Measurements from ENCODE around the gene ST6GALNAC3. TPM values are rescaled to one million over a fixed set of nuclear protein-coding genes. Genes with fewer than 3 reads are reported as not detected.

ST6GALNAC3 gene
- polyA plus RNA-seq, 1 donor (not counting 4 experiments of a cell fraction or from before 2014, with no cell fraction given): 0.08 TPM

- TF ChIP-seq EZH2 (IDR thresholded peaks at IDR 0.05; ENCODE audit: low read length) (no peak), CTCF (optimal IDR thresholded peaks at IDR 0.05 in 1 of 3, IDR thresholded peaks at IDR 0.05 in 1 of 3, conservative IDR thresholded peaks at IDR 0.05 in 1 of 3; ENCODE audit: extremely low read depth in 1 of 3, insufficient read depth in 2 of 3, low read length in 3 of 3) (no peak)
- Histone ChIP-seq H3K27ac (ENCODE audit: control insufficient read depth, insufficient read depth, low read length) (no peak overlapping the region), H3K4me1 (ENCODE audit: control insufficient read depth, extremely low read depth, insufficient read depth, low read length) (no peaks in the 10 kb centered on the region), H2AFZ (ENCODE audit: control insufficient read depth, low read length) (no peak overlapping the region), H3K9ac (ENCODE audit: control insufficient read depth, extremely low read depth, insufficient read depth, low read length) (no peak overlapping the region), H3K4me3 (ENCODE audit: control insufficient read depth in 2 of 3, extremely low read depth in 1 of 3, insufficient read depth in 2 of 3, low read depth in 1 of 3, low read length in 3 of 3) (no peak overlapping the region), H3K79me2 (ENCODE audit: control insufficient read depth, insufficient read depth, low read length) (no peaks in the 10 kb centered on the region), H3K9me3 (ENCODE audit: control insufficient read depth, low read depth, low read length) (no peaks in the 10 kb centered on the region), H3K9me1 (ENCODE audit: control insufficient read depth, extremely low read depth, insufficient read depth, low read length) (no peaks in the 10 kb centered on the region), H3K36me3 (ENCODE audit: control insufficient read depth in 2 of 2, extremely low read depth in 1 of 2, insufficient read depth in 2 of 2, low read length in 2 of 2) (no peaks in the 10 kb centered on the region), H3K4me2 (ENCODE audit: control insufficient read depth, extremely low read depth, insufficient read depth, low read depth, low read length) (no peak overlapping the region), H4K20me1 (ENCODE audit: control insufficient read depth, extremely low read depth, insufficient read depth, low read length) (no peaks in the 10 kb centered on the region), H3K27me3 (ENCODE audit: control insufficient read depth, extremely low read depth, insufficient read depth, low read length) (no peaks in the 10 kb centered on the region)
- DNase-seq (ENCODE audit: low read depth, low spot score): no peak
- dilution Hi-C loops (cut with MboI; ENCODE audit: extremely low pct_ligation_motif_present, low sequenced_read_pairs): no loop called here
- FAIRE-seq: no peak
Observed at GRCh38 chr1:76635784-76636183, 561.2 kb downstream of the ST6GALNAC3 start.

DNA sequence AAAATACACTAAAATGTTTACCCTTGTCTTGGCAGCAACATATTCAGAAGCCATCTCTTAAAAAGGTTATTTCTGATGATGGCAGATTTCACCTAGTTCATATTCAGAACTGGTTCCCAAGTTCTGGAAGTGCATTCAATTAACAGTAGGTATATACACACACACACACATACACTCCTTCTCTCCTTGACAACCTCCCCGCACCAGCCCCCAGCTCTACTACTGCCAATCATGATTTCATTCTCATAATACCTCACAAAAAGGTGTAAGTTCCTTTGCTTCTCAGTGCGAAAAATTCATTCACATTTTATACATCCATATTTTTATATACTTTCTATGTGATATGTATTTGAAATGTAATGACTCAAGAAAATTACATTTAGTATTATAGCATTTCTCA, 564.6 kb downstream of the ST6GALNAC3 start:
- no peak for TF ChIP-seq EZH2 (IDR thresholded peaks at IDR 0.05; ENCODE audit: low read length)
- TF ChIP-seq CTCF (optimal IDR thresholded peaks at IDR 0.05 in 1 of 3, IDR thresholded peaks at IDR 0.05 in 1 of 3, conservative IDR thresholded peaks at IDR 0.05 in 1 of 3; ENCODE audit: extremely low read depth in 1 of 3, insufficient read depth in 2 of 3, low read length in 3 of 3): no peak
- FAIRE-seq: no peak
- Histone ChIP-seq H3K9ac (ENCODE audit: control insufficient read depth, extremely low read depth, insufficient read depth, low read length) (no peak overlapping the region), H3K4me2 (ENCODE audit: control insufficient read depth, extremely low read depth, insufficient read depth, low read depth, low read length) (no peak overlapping the region), H3K27ac (ENCODE audit: control insufficient read depth, insufficient read depth, low read length) (no peak overlapping the region), H3K4me1 (ENCODE audit: control insufficient read depth, extremely low read depth, insufficient read depth, low read length) (no peaks in the 10 kb centered on the region), H4K20me1 (ENCODE audit: control insufficient read depth, extremely low read depth, insufficient read depth, low read length) (no peaks in the 10 kb centered on the region), H3K36me3 (ENCODE audit: control insufficient read depth in 2 of 2, extremely low read depth in 1 of 2, insufficient read depth in 2 of 2, low read length in 2 of 2) (no peaks in the 10 kb centered on the region), H3K9me1 (ENCODE audit: control insufficient read depth, extremely low read depth, insufficient read depth, low read length) (no peaks in the 10 kb centered on the region), H3K4me3 (ENCODE audit: control insufficient read depth in 2 of 3, extremely low read depth in 1 of 3, insufficient read depth in 2 of 3, low read depth in 1 of 3, low read length in 3 of 3) (no peak overlapping the region), H3K9me3 (ENCODE audit: control insufficient read depth, low read depth, low read length) (no peaks in the 10 kb centered on the region), H3K27me3 (ENCODE audit: control insufficient read depth, extremely low read depth, insufficient read depth, low read length) (no peaks in the 10 kb centered on the region), H2AFZ (ENCODE audit: control insufficient read depth, low read length) (no peak overlapping the region), H3K79me2 (ENCODE audit: control insufficient read depth, insufficient read depth, low read length) (no peaks in the 10 kb centered on the region)
- dilution Hi-C loops (cut with MboI; ENCODE audit: extremely low pct_ligation_motif_present, low sequenced_read_pairs): no loop called here
- no peak for DNase-seq (ENCODE audit: low read depth, low spot score)

Measured in keratinocyte (primary cell).